HepG2 (cell line): ENCODE data around the gene DNM1L. TPM values are rescaled to one million over a fixed set of nuclear protein-coding genes. Genes with fewer than 3 reads are reported as not detected.

ENCODE experiments used
- ATAC-seq: fragments of 200-7000 bp; cut with Tn5 transposase; 3 replicates; pipeline ENCODE4 v1.9.1; 2020; ENCODE audit warnings: mild to moderate bottlenecking, moderate library complexity
- BruUV-seq: library from RNA; stranded (reverse); fragments of 400-500 nt; replicated peaks from 2 replicates; lab custom pipeline; 2021; lab: Mats Ljungman, UMichigan
- CTCF ChIA-PET: fragments of 300-600 bp; formaldehyde crosslinking; extraction: SDS; loops from one replicate; lab custom pipeline; 2021; ENCODE audit warnings: low total read pairs, inconsistent platforms, low intra/inter-chr PET ratio; lab: Yijun Ruan, JAX
- POLR2A ChIA-PET: fragments of 350-600 bp; sonication (Branson Sonifier 250); formaldehyde crosslinking; loops from one replicate; lab custom pipeline; 2020; ENCODE audit warnings: antibody characterized with exemption, inconsistent platforms; lab: Yijun Ruan, JAX
- DNase-seq: peaks from one replicate; pipeline ENCODE4 v3.0.0-alpha.2; 2015; ENCODE audit warnings: low spot score
- FAIRE-seq: peaks from 3 replicates; lab custom pipeline; 2011; peaks lifted over from hg19 to GRCh38; lab: Jason Lieb, UNC
- H2AFZ ChIP-seq: one replicate; pipeline ENCODE4 v1.6.1; 2011; ENCODE audit warnings: low read length, inconsistent platforms
- H3K27ac ChIP-seq: fragments of 300-600 bp; 3 replicates; pipeline ENCODE4 v1.8.0; 2011; ENCODE audit warnings: mixed run types, mild to moderate bottlenecking, mixed read lengths, low read length, inconsistent platforms; ENCODE audit not compliant: insufficient read depth; ENCODE audit errors: extremely low read length
- H3K27me3 ChIP-seq, 2 experiments: fragments of 200-600 bp in 1 of 2; 2 replicates in 1 of 2; 3 replicates in 1 of 2; pipeline versions ENCODE4 v1.6.0 to v1.8.0; 2011; ENCODE audit warnings: low read length in 2 of 2, mild to moderate bottlenecking in 2 of 2, moderate library complexity in 2 of 2, inconsistent platforms in 1 of 2; ENCODE audit not compliant: insufficient read depth in 2 of 2, control insufficient read depth in 1 of 2
- H3K36me3 ChIP-seq, 2 experiments: fragments of 200-600 bp in 1 of 2; replicated peaks in 1 of 2; 2 replicates in 1 of 2; 3 replicates in 1 of 2; pipeline versions ENCODE4 v1.5.1 to v1.8.0; 2011; ENCODE audit warnings: low read length in 2 of 2, inconsistent platforms in 1 of 2; ENCODE audit not compliant: insufficient read depth in 2 of 2, control insufficient read depth in 1 of 2
- H3K4me1 ChIP-seq: 2 replicates; pipeline ENCODE4 v1.5.1; 2012; ENCODE audit warnings: low read length, inconsistent platforms; ENCODE audit not compliant: insufficient read depth
- H3K4me2 ChIP-seq: 2 replicates; pipeline ENCODE4 v1.6.0; 2011; ENCODE audit warnings: low read depth, low read length, inconsistent platforms
- H3K4me3 ChIP-seq, 3 experiments: fragments of 200-600 bp in 1 of 3; sonication (generic), shearing (Covaris generic) in 1 of 3; replicated peaks in 1 of 3; 2 replicates each; pipeline ENCODE4 v1.5.1; 2011 to 2016; ENCODE audit warnings: low read length in 3 of 3, inconsistent platforms in 2 of 3, low read depth in 2 of 3, mild to moderate bottlenecking in 2 of 3, control low read depth in 1 of 3, mixed read lengths in 1 of 3; ENCODE audit not compliant: insufficient read depth in 1 of 3
- H3K79me2 ChIP-seq: one replicate; pipeline ENCODE4 v1.6.1; 2011; ENCODE audit warnings: low read length, inconsistent platforms; ENCODE audit not compliant: insufficient read depth
- H3K9ac ChIP-seq: 2 replicates; pipeline ENCODE4 v1.6.0; 2011; ENCODE audit warnings: mild to moderate bottlenecking, low read depth, low read length, inconsistent platforms; ENCODE audit not compliant: insufficient read depth
- H3K9me3 ChIP-seq: 2 replicates; pipeline ENCODE4 v1.5.1; 2012; ENCODE audit warnings: mild to moderate bottlenecking, low read length
- H4K20me1 ChIP-seq: 2 replicates; pipeline ENCODE4 v1.6.0; 2011; ENCODE audit warnings: inconsistent platforms, mild to moderate bottlenecking, low read length, moderate library complexity; ENCODE audit not compliant: insufficient read depth
- ATF7-NPFF ChIP-seq: sonication (generic); formaldehyde crosslinking; IDR thresholded peaks from 2 replicates; pipeline ENCODE4 v1.8.1; 2023; ENCODE audit warnings: mild to moderate bottlenecking, low read depth, missing genetic modification reagents, moderate library complexity
- CBX2 ChIP-seq, 2 experiments: fragments of 200-600 bp in 1 of 2; sonication (generic); formaldehyde crosslinking in 1 of 2; IDR thresholded peaks; 2 replicates each; pipeline versions ENCODE4 v1.7.0 to v1.8.1; 2018 to 2022; ENCODE audit warnings: low read depth in 2 of 2, low read length in 1 of 2, mild to moderate bottlenecking in 1 of 2, missing genetic modification reagents in 1 of 2
- CCDC6 ChIP-seq: sonication (generic); formaldehyde crosslinking; IDR thresholded peaks from 2 replicates; pipeline ENCODE4 v1.8.1; 2022; ENCODE audit warnings: mild to moderate bottlenecking, missing genetic modification reagents, moderate library complexity
- CHCHD3 ChIP-seq: sonication (generic); formaldehyde crosslinking; IDR thresholded peaks from 2 replicates; pipeline ENCODE4 v1.8.0; 2022; ENCODE audit warnings: mild to moderate bottlenecking, missing genetic modification reagents, moderate library complexity
- ELF4 ChIP-seq: sonication (generic); formaldehyde crosslinking; IDR thresholded peaks from 2 replicates; pipeline ENCODE4 v1.5.0; 2020; ENCODE audit warnings: missing genetic modification reagents, mild to moderate bottlenecking, moderate library complexity, borderline replicate concordance
- GMEB1 ChIP-seq: sonication (generic); formaldehyde crosslinking; IDR thresholded peaks from 2 replicates; pipeline ENCODE4 v1.5.1; 2020; ENCODE audit warnings: missing genetic modification reagents, mild to moderate bottlenecking, borderline replicate concordance
- KDM5B ChIP-seq: sonication (generic); formaldehyde crosslinking; IDR thresholded peaks from 2 replicates; pipeline ENCODE4 v1.4.0; 2020; ENCODE audit warnings: missing genetic modification reagents, mild to moderate bottlenecking, borderline replicate concordance
- NCOA1 ChIP-seq: sonication (generic); formaldehyde crosslinking; IDR thresholded peaks from 2 replicates; pipeline ENCODE4 v1.9.0; 2021; ENCODE audit warnings: missing genetic modification reagents
- NFYB ChIP-seq: sonication (generic); formaldehyde crosslinking; IDR thresholded peaks from 2 replicates; pipeline ENCODE4 v1.4.0; 2020; ENCODE audit warnings: missing genetic modification reagents
- NRL ChIP-seq: sonication (generic); formaldehyde crosslinking; IDR thresholded peaks from 2 replicates; pipeline ENCODE4 v1.5.0; 2020; ENCODE audit warnings: missing genetic modification reagents, mild to moderate bottlenecking, moderate library complexity, borderline replicate concordance
- ONECUT2 ChIP-seq: sonication (generic); formaldehyde crosslinking; IDR thresholded peaks from 2 replicates; pipeline ENCODE4 v1.4.0; 2020; ENCODE audit warnings: missing genetic modification reagents
- PRDM4 ChIP-seq: sonication (generic); formaldehyde crosslinking; IDR thresholded peaks from 2 replicates; pipeline ENCODE4 v1.9.0; 2021; ENCODE audit warnings: missing genetic modification reagents, borderline replicate concordance
- RBM22 ChIP-seq: fragments of 200-400 bp; formaldehyde crosslinking; optimal IDR thresholded peaks from 2 replicates; pipeline ENCODE3; 2017; ENCODE audit warnings: mild to moderate bottlenecking, low read length, moderate library complexity
- RCOR2 ChIP-seq: IDR thresholded peaks from 2 replicates; pipeline ENCODE4 v1.6.1; 2016; ENCODE audit warnings: missing biosample characterization, missing genetic modification reagents
- SKI ChIP-seq: fragments of 450-650 bp; IDR thresholded peaks from one replicate; pipeline ENCODE4 v1.6.1; 2018; ENCODE audit warnings: mild to moderate bottlenecking; ENCODE audit not compliant: partially characterized antibody
- ZFP36L1 ChIP-seq: sonication (generic); formaldehyde crosslinking; IDR thresholded peaks from 2 replicates; pipeline ENCODE4 v1.8.0; 2022; ENCODE audit warnings: mild to moderate bottlenecking, missing genetic modification reagents, moderate library complexity
- ZNF30 ChIP-seq: sonication (generic); formaldehyde crosslinking; IDR thresholded peaks from 2 replicates; pipeline ENCODE4 v1.5.0; 2020; ENCODE audit warnings: mild to moderate bottlenecking, missing genetic modification reagents
- ZNF747 ChIP-seq: sonication (generic); formaldehyde crosslinking; IDR thresholded peaks from 2 replicates; pipeline ENCODE4 v1.8.1; 2023; ENCODE audit warnings: missing genetic modification reagents, mild to moderate bottlenecking, borderline replicate concordance
- ZSCAN30 ChIP-seq: sonication (generic); formaldehyde crosslinking; IDR thresholded peaks from 2 replicates; pipeline ENCODE4 v1.5.0; 2020; ENCODE audit warnings: mild to moderate bottlenecking, missing genetic modification reagents
- ZZZ3 ChIP-seq: sonication (generic); formaldehyde crosslinking; IDR thresholded peaks from 2 replicates; pipeline ENCODE4 v1.4.0; 2020; ENCODE audit warnings: missing genetic modification reagents, mild to moderate bottlenecking, borderline replicate concordance
- WGBS: methylation state at CpG from one replicate; pipeline ENCODE4 v1.1.6; 2017; ENCODE audit warnings: low lambda C conversion rate; 5-methylcytosine and 5-hydroxymethylcytosine counted together
- in situ Hi-C: cut with HindIII; loops from 2 replicates; pipeline ENCODE4 v1.10.0; 2017; ENCODE audit warnings: low pct_unique_long_range_greater_than_20kb; ENCODE audit not compliant: extremely low pct_ligation_motif_present
- intact Hi-C: fragments of 100-400 bp; cut with micrococcal nuclease; formaldehyde crosslinking; loops from one replicate; pipeline ENCODE4 v1.10.0; 2022; ENCODE audit not compliant: unreplicated experiment
- polyA plus RNA-seq, 8 experiments: library from polyadenylated mRNA; depleted of rRNA in 3 of 8; stranded (reverse) in 7 of 8; unstranded in 1 of 8; fragments of >200 nt; fragmentation: Illumina TruSeq in 4 of 8; extraction: Trizol in 4 of 8; gene quantifications; 2 replicates each; pipeline versions ENCODE4 v1.2.1 to v1.2.3, GENCODE V29; 2011 to 2016; ENCODE audit warnings: low read depth in 4 of 8, missing spikeins in 1 of 8, mixed read lengths in 1 of 8; ENCODE audit not compliant: insufficient read depth in 1 of 8
- total RNA-seq, 5 experiments: library from RNA; depleted of rRNA; stranded (reverse); fragments of >200 nt; fragmentation: Illumina TruSeq; extraction: Trizol; gene quantifications; 2 replicates each; pipeline ENCODE4 v1.2.3, GENCODE V29; 2016; ENCODE audit warnings: low read depth in 1 of 5
- TF ChIP-seq, protein P1 (sequence below): sonication (generic); formaldehyde crosslinking; IDR thresholded peaks from 2 replicates; pipeline ENCODE4 v1.4.0; 2020; ENCODE audit warnings: low read depth, mild to moderate bottlenecking, missing genetic modification reagents

The DNM1L gene
- total and polyA plus RNA-seq, 2 of the 13 experiments (the other 11 are each of a cell fraction or from before 2014, with no cell fraction given) = 35.9 to 65.8 TPM

GRCh38 chr12:32727237-32727636 lies 48.1 kb downstream of the DNM1L start (continued):
- TF ChIP-seq ZFP36L1 (no peak), KDM5B (no peak), CCDC6 (CRISPR knock-in tag) (no peak), NFYB (CRISPR knock-in tag) (no peak), ATF7-NPFF (no peak)

DNA sequence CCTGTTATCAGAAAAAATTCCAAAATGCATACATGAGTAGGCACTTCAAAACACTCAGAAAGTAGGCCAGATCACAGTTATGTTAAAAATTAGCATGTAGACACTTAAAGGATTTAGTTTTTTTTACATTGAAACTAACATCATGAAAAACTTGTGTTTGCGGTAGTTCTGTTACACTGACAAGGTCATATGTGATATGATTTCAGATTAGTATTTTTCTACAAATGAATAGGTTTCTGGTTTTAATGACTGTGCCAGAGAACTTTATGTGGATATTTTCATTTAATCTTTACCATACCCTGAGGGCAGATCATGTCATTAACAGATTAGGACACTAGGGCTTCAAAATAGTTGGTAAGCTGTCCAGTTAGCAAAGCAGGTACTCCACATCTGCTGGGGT lies 55.9 kb downstream of the DNM1L start:
- no peaks in the 10 kb centered on the region for H3K9me3 ChIP-seq
- 100% methylated on average over 1 of the region's 1 CpG for WGBS
- in situ Hi-C loops (no loop called here), intact Hi-C loops (no loop called here)
- H3K4me1 ChIP-seq = no peaks in the 10 kb centered on the region
- BruUV-seq = no TSS peak
- H3K4me2 ChIP-seq = no peak overlapping the region
- ChIA-PET CTCF (no interaction called here), POLR2A (no interaction called here)
- TF ChIP-seq SKI = no peak
- no peak for TF ChIP-seq NCOA1 (CRISPR knock-in tag)
- no peak for TF ChIP-seq ZZZ3 (CRISPR knock-in tag)
- no peak for TF ChIP-seq CHCHD3 (CRISPR knock-in tag)
- no peak for TF ChIP-seq CBX2 (IDR thresholded peaks at IDR 0.05; ENCODE audit: low read depth, low read length)
- no peak for TF ChIP-seq CBX2 (CRISPR knock-in tag; IDR thresholded peaks at IDR 0.05; ENCODE audit: low read depth)
- no peak for TF ChIP-seq PRDM4 (CRISPR knock-in tag)
- no peak for TF ChIP-seq NRL (CRISPR knock-in tag)
- no peak for TF ChIP-seq ELF4
- no peak for TF ChIP-seq RBM22
- no peak for TF ChIP-seq ZSCAN30
- TF ChIP-seq, protein P1, sequence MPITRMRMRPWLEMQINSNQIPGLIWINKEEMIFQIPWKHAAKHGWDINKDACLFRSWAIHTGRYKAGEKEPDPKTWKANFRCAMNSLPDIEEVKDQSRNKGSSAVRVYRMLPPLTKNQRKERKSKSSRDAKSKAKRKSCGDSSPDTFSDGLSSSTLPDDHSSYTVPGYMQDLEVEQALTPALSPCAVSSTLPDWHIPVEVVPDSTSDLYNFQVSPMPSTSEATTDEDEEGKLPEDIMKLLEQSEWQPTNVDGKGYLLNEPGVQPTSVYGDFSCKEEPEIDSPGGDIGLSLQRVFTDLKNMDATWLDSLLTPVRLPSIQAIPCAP (CRISPR knock-in tag) = no peak
- TF ChIP-seq ONECUT2 = no peak
- TF ChIP-seq ZNF30 (CRISPR knock-in tag) = no peak
- no peak for TF ChIP-seq GMEB1 (CRISPR knock-in tag)
- TF ChIP-seq RCOR2 (CRISPR knock-in tag) = no peak
- TF ChIP-seq ZNF747 (CRISPR knock-in tag) = no peak
- no peak overlapping the region for H2AFZ ChIP-seq
- no peak for FAIRE-seq
- no peaks in the 10 kb centered on the region for H4K20me1 ChIP-seq
- H3K4me3 ChIP-seq = no peak overlapping the region
- no peak for DNase-seq
- no peaks in the 10 kb centered on the region for H3K27me3 ChIP-seq
- H3K36me3 ChIP-seq = peaks cover 5 to 65% of the 10 kb centered on the region in 2 experiments
- H3K9ac ChIP-seq = no peak overlapping the region
- ATAC-seq = no peak
- no peaks in the 10 kb centered on the region for H3K79me2 ChIP-seq
- no peak overlapping the region for H3K27ac ChIP-seq
